Spleen (tissue), 11 donors: ENCODE measurements around the gene TAS1R3. TPM values are rescaled to one million over a fixed set of nuclear protein-coding genes. Genes with fewer than 3 reads are reported as not detected.

Experiments
- DNase-seq: peaks from one replicate; pipeline ENCODE4 v3.0.0-alpha.2; 2020
- H3K27ac ChIP-seq, 8 donors: fragments of 200-600 bp; sonication (generic) in 7 of 8; 1 replicate in 4 of 8; 2 replicates in 4 of 8; pipeline versions ENCODE4 v1.5.0 to v1.8.0; 2016 to 2021; ENCODE audit warnings: inconsistent platforms in 4 of 8, mild to moderate bottlenecking in 4 of 8, moderate library complexity in 1 of 8
- H3K27me3 ChIP-seq, 7 donors: fragments of 200-600 bp; sonication (generic) in 6 of 7; replicated peaks in 1 of 7; 1 replicate in 4 of 7; 2 replicates in 3 of 7; pipeline versions ENCODE4 v1.5.0 to v1.8.0; 2016 to 2021; ENCODE audit warnings: inconsistent platforms in 3 of 7, mild to moderate bottlenecking in 1 of 7
- H3K36me3 ChIP-seq, 6 donors: fragments of 200-600 bp; sonication (generic) in 5 of 6; 1 replicate in 4 of 6; 2 replicates in 2 of 6; pipeline versions ENCODE4 v1.5.0 to v1.8.0; 2016 to 2021; ENCODE audit warnings: inconsistent platforms in 2 of 6
- H3K4me1 ChIP-seq, 6 donors: fragments of 200-600 bp; sonication (generic) in 5 of 6; 1 replicate in 3 of 6; 2 replicates in 3 of 6; pipeline versions ENCODE4 v1.5.0 to v1.8.0; 2016 to 2021; ENCODE audit warnings: inconsistent platforms in 3 of 6
- H3K4me3 ChIP-seq, 8 donors: fragments of 200-600 bp; sonication (generic) in 7 of 8; 1 replicate in 4 of 8; 2 replicates in 4 of 8; pipeline versions ENCODE4 v1.5.0 to v1.8.0; 2016 to 2021; ENCODE audit warnings: inconsistent platforms in 4 of 8, mild to moderate bottlenecking in 4 of 8, moderate library complexity in 2 of 8
- H3K9me3 ChIP-seq, 8 donors: fragments of 200-600 bp; sonication (generic) in 7 of 8; 1 replicate in 4 of 8; 2 replicates in 4 of 8; pipeline versions ENCODE4 v1.5.0 to v1.8.0; 2016 to 2021; ENCODE audit warnings: inconsistent platforms in 4 of 8
- CTCF ChIP-seq, 11 experiments: fragments of 200-600 bp in 7 of 11; fragments of 450-650 bp in 4 of 11; sonication (generic) in 4 of 11; IDR thresholded peaks in 8 of 11; conservative IDR thresholded peaks in 3 of 11; 1 replicate in 7 of 11; 2 replicates in 4 of 11; pipeline versions ENCODE4 v1.4.0 to v1.8.0; 2016 to 2021; ENCODE audit warnings: antibody characterized with exemption in 11 of 11, inconsistent platforms in 4 of 11, mild to moderate bottlenecking in 1 of 11
- POLR2A ChIP-seq, 3 donors: fragments of 450-650 bp; IDR thresholded peaks; one replicate each; pipeline ENCODE4 v1.5.1; 2017; ENCODE audit warnings: antibody characterized with exemption in 3 of 3, mild to moderate bottlenecking in 1 of 3
- POLR2AphosphoS5 ChIP-seq, 3 donors: sonication (generic); formaldehyde crosslinking; IDR thresholded peaks; one replicate each; pipeline ENCODE4 v1.5.1; 2017; ENCODE audit warnings: antibody characterized with exemption in 3 of 3
- WGBS, 5 donors: extraction: QIAGEN DNeasy Blood & Tissue Kit in 3 of 5; methylation state at CpG; one replicate each; pipeline versions ENCODE4 v1.1.5 to v1.1.7; 2013 to 2018; 5-methylcytosine and 5-hydroxymethylcytosine counted together
- intact Hi-C: fragments of 100-400 bp; cut with DNase I; formaldehyde crosslinking; loops from one replicate; pipeline ENCODE4 v1.15.0; 2023; ENCODE audit warnings: low total_unique reads
- polyA plus RNA-seq, 3 donors: library from polyadenylated mRNA; stranded (reverse); fragments of 200-250 nt; gene quantifications; one replicate each; pipeline ENCODE4 v1.2.1, GENCODE V29; 2013
- total RNA-seq, 7 donors: library from RNA; depleted of rRNA in 3 of 7; stranded (reverse); fragments of >200 nt in 3 of 7; fragmentation: NEBNext Ultra II Directional in 4 of 7; extraction: Animal tissue kit (Norgen Biotek cat#: 25700) in 4 of 7; gene quantifications; one replicate each; pipeline versions ENCODE4 v1.1.0 to v1.2.1, GENCODE V29; 2016 to 2021
- donor health status: healthy with polysubstance abuse.
- donor health status: DM: no; HTN: no; CAD: no; lungs with moderate emphysema.
- donor health status: DM: no; HTN: no; CAD: no.
- donor health status: Bipolar disorder and iron deficiency.
- donor health status: healthy.
- donor health status: DM: no; HTN: no; CAD: no.
- donor health status: DM: yes; HTN: yes; CAD: no.

Gene TAS1R3
- total and polyA plus RNA-seq, 10 donors, result 0.23 to 5.9 (median 2.2) TPM

- peak overlapping the region in 5 of 8 donors; percentile 97 to 99 (median 98) for H3K27ac ChIP-seq
- no peaks in the 10 kb centered on the region for H3K9me3 ChIP-seq
- no peaks in the 10 kb centered on the region for H3K27me3 ChIP-seq
- no peak for TF ChIP-seq POLR2AphosphoS5 (IDR thresholded peaks at IDR 0.05)
- DNase-seq, result no peak
- peak overlapping the region; percentile 62 to 97 (median 86) for H3K4me3 ChIP-seq
- intact Hi-C loops, result no loop called here
- peaks cover 0 to 22% (median 11%) of the 10 kb centered on the region in 6 donors for H3K36me3 ChIP-seq
- peaks cover 40 to 74% (median 54%) of the 10 kb centered on the region in 6 donors for H3K4me1 ChIP-seq
- 41 to 58% (median 52%) methylated on average over 21 to 27 of the region's 27 CpGs for WGBS, 5 donors
These were observed 24.3 kb upstream of the TAS1R3 start for GRCh38 chr1:1306661-1307260.

GRCh38 chr1:1307261-1307922 lies 23.7 kb upstream of the TAS1R3 start:
- 0 to 6% (median 1%) methylated on average over 17 to 83 of the region's 83 CpGs for WGBS, 5 donors
- Histone ChIP-seq H3K9me3 (no peaks in the 10 kb centered on the region), H3K4me1 (peaks cover 40 to 74% (median 54%) of the 10 kb centered on the region in 6 donors), H3K4me3 (peak overlapping the region; percentile 62 to 97 (median 86)), H3K27ac (peak overlapping the region in 7 of 8 donors; percentile 95 to 99 (median 97)), H3K27me3 (no peaks in the 10 kb centered on the region), H3K36me3 (peaks cover 0 to 28% (median 18%) of the 10 kb centered on the region in 6 donors)
- DNase-seq, result peak; percentile 91
- intact Hi-C loops, result no loop called here
- no peak for TF ChIP-seq CTCF (IDR thresholded peaks at IDR 0.05 in 8 of 11, conservative IDR thresholded peaks at IDR 0.05 in 3 of 11)
- no peak for TF ChIP-seq POLR2A (IDR thresholded peaks at IDR 0.05)
- no peak for TF ChIP-seq POLR2AphosphoS5 (IDR thresholded peaks at IDR 0.05)

- H3K4me3 ChIP-seq, result peak within 1 kb of the TSS; percentile 82 to 97 (median 86)
- TF ChIP-seq POLR2AphosphoS5 (IDR thresholded peaks at IDR 0.05) (peak; percentile 75 to 77 (median 77)), POLR2A (IDR thresholded peaks at IDR 0.05) (peak in 1 of 3 donors; percentile 28), CTCF (IDR thresholded peaks at IDR 0.05 in 8 of 11, conservative IDR thresholded peaks at IDR 0.05 in 3 of 11) (peak in 6 of 11 experiments; percentile 16 to 43 (median 28))
- peak within 1 kb of the TSS; percentile 89 to 99 (median 97) for H3K27ac ChIP-seq
- peak; percentile 96 for DNase-seq
- H3K36me3 ChIP-seq, result peaks cover 0 to 36% (median 25%) of the 10 kb centered on the region in 6 donors
- peaks cover 40 to 70% (median 53%) of the 10 kb centered on the region in 6 donors for H3K4me1 ChIP-seq
- no peaks in the 10 kb centered on the region for H3K27me3 ChIP-seq
- WGBS, 5 donors, result 0 to 1% (median 0%) methylated on average over 29 to 131 of the region's 131 CpGs
- intact Hi-C loops, result no loop called here
- H3K9me3 ChIP-seq, result no peaks in the 10 kb centered on the region
These were observed 22.9 kb upstream of the TAS1R3 start, which contains the start of the genes ACAP3 and PUSL1 for GRCh38 chr1:1307923-1308755. TSS of gene ACAP3 (minus strand) at chr1:1307930. CDS start at chr1:1307815, 115 bp downstream. TSS of gene PUSL1 (plus strand) at chr1:1308597. CDS start at chr1:1308644, 47 bp downstream.

- DNase-seq, result no peak
- WGBS, 5 donors, result 0 to 1% (median 0%) methylated on average over 27 to 66 of the region's 66 CpGs
- peaks cover 40 to 63% (median 51%) of the 10 kb centered on the region in 6 donors for H3K4me1 ChIP-seq
- H3K27me3 ChIP-seq, result no peaks in the 10 kb centered on the region
- H3K27ac ChIP-seq, result peak overlapping the region; percentile 68 to 99 (median 97)
- H3K4me3 ChIP-seq, result peak overlapping the region; percentile 82 to 97 (median 86)
- TF ChIP-seq POLR2A (IDR thresholded peaks at IDR 0.05), result no peak
- no peak for TF ChIP-seq POLR2AphosphoS5 (IDR thresholded peaks at IDR 0.05)
- no peak for TF ChIP-seq CTCF (IDR thresholded peaks at IDR 0.05 in 8 of 11, conservative IDR thresholded peaks at IDR 0.05 in 3 of 11)
- peaks cover 0 to 43% (median 32%) of the 10 kb centered on the region in 6 donors for H3K36me3 ChIP-seq
- intact Hi-C loops, result no loop called here
- no peaks in the 10 kb centered on the region for H3K9me3 ChIP-seq
These were observed 22.3 kb upstream of the TAS1R3 start for GRCh38 chr1:1308756-1309250.
